Loucy (cell line): Measurements from ENCODE around the gene SERPINE3.

ENCODE experiments used
- H2AFZ ChIP-seq: fragments of 200-600 bp; sonication (generic); 2 replicates; pipeline ENCODE4 v1.6.0; 2016; ENCODE audit warnings: antibody characterized with exemption, mild to moderate bottlenecking, low read length, moderate library complexity
- H3F3A ChIP-seq: fragments of 200-600 bp; 2 replicates; pipeline ENCODE4 v1.6.0; 2016; ENCODE audit warnings: antibody characterized with exemption, low read depth, mild to moderate bottlenecking
- H3K27me3 ChIP-seq: fragments of 200-600 bp; sonication (generic); 2 replicates; pipeline ENCODE4 v1.6.1; 2014; ENCODE audit warnings: low read length, mild to moderate bottlenecking; ENCODE audit not compliant: insufficient read depth, poor library complexity, severe bottlenecking
- H3K36me3 ChIP-seq: fragments of 200-600 bp; sonication (generic); 2 replicates; pipeline ENCODE4 v1.6.1; 2016; ENCODE audit warnings: low read length; ENCODE audit not compliant: insufficient read depth
- H3K4me1 ChIP-seq: fragments of 200-600 bp; sonication (generic); 2 replicates; pipeline ENCODE4 v1.5.1; 2014; ENCODE audit warnings: low read length, mild to moderate bottlenecking; ENCODE audit not compliant: insufficient read depth, poor library complexity, severe bottlenecking
- H3K4me2 ChIP-seq: fragments of 200-600 bp; sonication (generic); 2 replicates; pipeline ENCODE4 v1.6.0; 2014; ENCODE audit warnings: antibody characterized with exemption, low read length, low read depth, mild to moderate bottlenecking; ENCODE audit not compliant: poor library complexity, severe bottlenecking
- H3K4me3 ChIP-seq: fragments of 200-600 bp; sonication (generic); 2 replicates; pipeline ENCODE4 v1.5.1; 2014; ENCODE audit warnings: low read length, mild to moderate bottlenecking, mixed read lengths; ENCODE audit not compliant: poor library complexity, severe bottlenecking
- H3K79me2 ChIP-seq: fragments of 200-600 bp; sonication (generic); 2 replicates; pipeline ENCODE4 v1.6.1; 2014; ENCODE audit warnings: low read length; ENCODE audit not compliant: insufficient read depth
- H3K9ac ChIP-seq: fragments of 200-600 bp; sonication (generic); 2 replicates; pipeline ENCODE4 v1.6.0; 2014; ENCODE audit warnings: mild to moderate bottlenecking, low read depth, low read length, moderate library complexity; ENCODE audit not compliant: poor library complexity, severe bottlenecking
- H3K9me2 ChIP-seq: fragments of 200-600 bp; sonication (generic); replicated peaks from 2 replicates; pipeline ENCODE4 v1.6.1; 2016; ENCODE audit warnings: low read depth, low read length, mixed read lengths
- H3K9me3 ChIP-seq: fragments of 200-600 bp; sonication (generic); 2 replicates; pipeline ENCODE4 v1.6.1; 2014; ENCODE audit warnings: mild to moderate bottlenecking, antibody characterized with exemption, low read length, low read depth; ENCODE audit not compliant: insufficient read depth
- H4K20me1 ChIP-seq: fragments of 200-600 bp; sonication (generic); 2 replicates; pipeline ENCODE4 v1.6.0; 2014; ENCODE audit warnings: antibody characterized with exemption, low read length, mild to moderate bottlenecking; ENCODE audit not compliant: insufficient read depth, poor library complexity, severe bottlenecking
- CTCF ChIP-seq: fragments of 200-600 bp; sonication (generic); conservative IDR thresholded peaks from 2 replicates; pipeline ENCODE4 v1.5.1; 2014; ENCODE audit warnings: mild to moderate bottlenecking, antibody characterized with exemption, low read length
- EZH2phosphoT487 ChIP-seq: fragments of 200-600 bp; IDR thresholded peaks from 2 replicates; pipeline ENCODE4 v1.6.1; 2018; ENCODE audit warnings: antibody characterized with exemption, mild to moderate bottlenecking, moderate library complexity, borderline replicate concordance

SERPINE3 gene

GRCh38 chr13:51297556-51297955 lies 41.9 kb upstream of the SERPINE3 start:
- H2AFZ ChIP-seq: no peak overlapping the region
- TF ChIP-seq EZH2phosphoT487 (no peak), CTCF (peak; percentile 39; the same call in 1 of the 2 replicates)
- H3K9me2 ChIP-seq: no peaks in the 10 kb centered on the region
- H3K4me2 ChIP-seq: no peak overlapping the region
- H3K9ac ChIP-seq: no peak overlapping the region
- H3F3A ChIP-seq: no peaks in the 10 kb centered on the region
- no peaks in the 10 kb centered on the region for H3K27me3 ChIP-seq
- no peaks in the 10 kb centered on the region for H4K20me1 ChIP-seq
- no peaks in the 10 kb centered on the region for H3K9me3 ChIP-seq
- H3K4me3 ChIP-seq: no peak overlapping the region
- H3K36me3 ChIP-seq: no peaks in the 10 kb centered on the region
- H3K4me1 ChIP-seq: no peaks in the 10 kb centered on the region
- H3K79me2 ChIP-seq: no peaks in the 10 kb centered on the region

GRCh38 chr13:51298812-51299211 lies 40.7 kb upstream of the SERPINE3 start:
- H3K36me3 ChIP-seq: no peaks in the 10 kb centered on the region
- TF ChIP-seq EZH2phosphoT487 (no peak), CTCF (no peak)
- no peak overlapping the region for H3K9ac ChIP-seq
- no peaks in the 10 kb centered on the region for H3K9me3 ChIP-seq
- H3K79me2 ChIP-seq: no peaks in the 10 kb centered on the region
- 0 out of 2 replicates have a peak overlapping the region, but pooled peaks have one; percentile 3 for H2AFZ ChIP-seq
- H3K9me2 ChIP-seq: no peaks in the 10 kb centered on the region
- H3K4me1 ChIP-seq: no peaks in the 10 kb centered on the region
- no peak overlapping the region for H3K4me3 ChIP-seq
- H4K20me1 ChIP-seq: no peaks in the 10 kb centered on the region
- no peak overlapping the region for H3K4me2 ChIP-seq
- no peaks in the 10 kb centered on the region for H3F3A ChIP-seq
- H3K27me3 ChIP-seq: no peaks in the 10 kb centered on the region

- Histone ChIP-seq H3K9me2 (no peaks in the 10 kb centered on the region), H3K36me3 (no peaks in the 10 kb centered on the region), H3K27me3 (no peaks in the 10 kb centered on the region), H2AFZ (no peak overlapping the region), H4K20me1 (no peaks in the 10 kb centered on the region), H3K79me2 (no peaks in the 10 kb centered on the region), H3K4me2 (no peak overlapping the region), H3K9ac (no peak overlapping the region), H3K4me1 (no peaks in the 10 kb centered on the region), H3K9me3 (no peaks in the 10 kb centered on the region), H3K4me3 (no peak overlapping the region), H3F3A (no peaks in the 10 kb centered on the region)
- TF ChIP-seq CTCF (no peak), EZH2phosphoT487 (no peak)
Measured at GRCh38 chr13:51303063-51303552, 36.4 kb upstream of the SERPINE3 start.
